Measurements from ENCODE around the gene BPIFB4.

DNA sequence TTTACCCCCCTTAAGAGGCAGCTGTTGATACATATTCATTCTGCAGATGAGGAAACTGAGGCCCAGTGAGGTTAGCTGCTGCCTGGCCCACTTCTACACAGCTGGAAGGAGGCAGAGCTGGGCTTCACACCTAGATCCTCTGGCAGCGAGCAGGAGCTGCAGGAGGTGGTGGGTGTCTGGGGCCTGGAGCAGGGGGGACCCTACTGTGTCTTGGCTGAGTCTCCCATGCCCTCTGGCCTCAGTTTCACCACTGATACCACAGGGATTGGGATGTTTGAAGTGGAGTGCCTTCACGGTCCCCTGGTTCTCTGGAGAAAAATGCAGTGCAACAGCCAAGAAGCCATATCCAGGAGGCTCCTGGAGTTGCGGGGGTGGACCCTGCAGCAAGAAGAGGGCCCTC is 80.3 kb downstream of the BPIFB4 start:
- TF ChIP-seq, protein P1, sequence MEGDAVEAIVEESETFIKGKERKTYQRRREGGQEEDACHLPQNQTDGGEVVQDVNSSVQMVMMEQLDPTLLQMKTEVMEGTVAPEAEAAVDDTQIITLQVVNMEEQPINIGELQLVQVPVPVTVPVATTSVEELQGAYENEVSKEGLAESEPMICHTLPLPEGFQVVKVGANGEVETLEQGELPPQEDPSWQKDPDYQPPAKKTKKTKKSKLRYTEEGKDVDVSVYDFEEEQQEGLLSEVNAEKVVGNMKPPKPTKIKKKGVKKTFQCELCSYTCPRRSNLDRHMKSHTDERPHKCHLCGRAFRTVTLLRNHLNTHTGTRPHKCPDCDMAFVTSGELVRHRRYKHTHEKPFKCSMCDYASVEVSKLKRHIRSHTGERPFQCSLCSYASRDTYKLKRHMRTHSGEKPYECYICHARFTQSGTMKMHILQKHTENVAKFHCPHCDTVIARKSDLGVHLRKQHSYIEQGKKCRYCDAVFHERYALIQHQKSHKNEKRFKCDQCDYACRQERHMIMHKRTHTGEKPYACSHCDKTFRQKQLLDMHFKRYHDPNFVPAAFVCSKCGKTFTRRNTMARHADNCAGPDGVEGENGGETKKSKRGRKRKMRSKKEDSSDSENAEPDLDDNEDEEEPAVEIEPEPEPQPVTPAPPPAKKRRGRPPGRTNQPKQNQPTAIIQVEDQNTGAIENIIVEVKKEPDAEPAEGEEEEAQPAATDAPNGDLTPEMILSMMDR (IDR thresholded peaks at IDR 0.05; ENCODE audit: low read length): no peak
- no peak for TF ChIP-seq EZH2 (optimal IDR thresholded peaks at IDR 0.05; ENCODE audit: low read depth, low read length)
